ENCODE data around the gene MTMR2. TPM values are rescaled to one million over a fixed set of nuclear protein-coding genes. Genes with fewer than 3 reads are reported as not detected.

Gene MTMR2
- total and polyA plus RNA-seq, 12 donors: 7.8 to 23.1 (median 20.0) TPM

GRCh38 chr11:95796501-95796900 lies 127.4 kb downstream of the MTMR2 start:
- H3K4me3 ChIP-seq: no peak overlapping the region
- ATAC-seq (no peak), DNase-seq (no peak)
- WGBS, 2 donors: 90% methylated on average over 4 of the region's 4 CpGs
- H3K4me1 ChIP-seq: peaks cover 0 to 12% (median 10%) of the 10 kb centered on the region in 9 donors
- intact Hi-C loops (cut with DNase I): no loop called here
- no peak for TF ChIP-seq CTCF (IDR thresholded peaks at IDR 0.05)
- no peaks in the 10 kb centered on the region for H3K27me3 ChIP-seq
- peaks cover 0 to 30% (median 3%) of the 10 kb centered on the region in 9 donors for H3K36me3 ChIP-seq
- no peak overlapping the region for H3K27ac ChIP-seq
- H3K9me3 ChIP-seq: no peaks in the 10 kb centered on the region

GRCh38 chr11:95795627-95796295 lies 128.1 kb downstream of the MTMR2 start:
- Histone ChIP-seq H3K27me3 (no peaks in the 10 kb centered on the region), H3K27ac (no peak overlapping the region), H3K36me3 (peaks cover 0 to 22% (median 3%) of the 10 kb centered on the region in 9 donors), H3K4me3 (no peak overlapping the region), H3K9me3 (no peaks in the 10 kb centered on the region), H3K4me1 (peaks cover 0 to 17% (median 14%) of the 10 kb centered on the region in 9 donors)
- no peak for TF ChIP-seq CTCF (IDR thresholded peaks at IDR 0.05)
- DNase-seq: no peak
- intact Hi-C loops (cut with DNase I): no loop called here
- ATAC-seq: no peak
- 95 to 98% methylated on average over 3 of the region's 3 CpGs for WGBS, 2 donors

- intact Hi-C loops (cut with DNase I): loop anchor here in 1 of 10 donors (5.0 kb wide), 1 partner anchor 128 kb away; the partner anchor contains the start of gene MTMR2
- H3K4me3 ChIP-seq: no peak overlapping the region
- H3K27ac ChIP-seq: no peak overlapping the region
- ATAC-seq (no peak), DNase-seq (no peak)
- 88 to 91% methylated on average over 5 of the region's 5 CpGs for WGBS, 2 donors
- TF ChIP-seq CTCF (IDR thresholded peaks at IDR 0.05): no peak
- H3K9me3 ChIP-seq: no peaks in the 10 kb centered on the region
- no peaks in the 10 kb centered on the region for H3K27me3 ChIP-seq
- peaks cover 0 to 6% (median 0%) of the 10 kb centered on the region in 9 donors for H3K36me3 ChIP-seq
- peaks cover 0 to 20% (median 16%) of the 10 kb centered on the region in 9 donors for H3K4me1 ChIP-seq
Observed at GRCh38 chr11:95794086-95794485, 129.8 kb downstream of the MTMR2 start.

- no peaks in the 10 kb centered on the region for H3K9me3 ChIP-seq
- intact Hi-C loops (cut with DNase I): loop anchor here in 1 of 10 donors (5.0 kb wide), 1 partner anchor 129 kb away; the partner anchor contains the start of gene MTMR2
- WGBS, 2 donors: 89 to 93% methylated on average over 4 of the region's 4 CpGs
- no peak overlapping the region for H3K4me3 ChIP-seq
- H3K27me3 ChIP-seq: no peaks in the 10 kb centered on the region
- ATAC-seq (no peak), DNase-seq (no peak)
- peaks cover 0 to 30% (median 25%) of the 10 kb centered on the region in 9 donors for H3K4me1 ChIP-seq
- TF ChIP-seq CTCF (IDR thresholded peaks at IDR 0.05): no peak
- H3K36me3 ChIP-seq: peaks cover 0 to 5% (median 0%) of the 10 kb centered on the region in 9 donors
- no peak overlapping the region for H3K27ac ChIP-seq
Observed at GRCh38 chr11:95793116-95793515, 130.8 kb downstream of the MTMR2 start.
